ENCODE data around the gene GALK2.
A peak's percentile ranks its signal among the peaks of the same experiment; 100 is the strongest.

Gene GALK2

GRCh38 chr15:49282366-49282765 is 112.3 kb downstream of the GALK2 start:
- no peak for DNase-seq (ENCODE audit: low spot score)

GRCh38 chr15:49286649-49287404 is 116.8 kb downstream of the GALK2 start:
- DNase-seq (ENCODE audit: low spot score), result no peak

- DNase-seq (ENCODE audit: low spot score), result no peak
These were observed 117.4 kb downstream of the GALK2 start for GRCh38 chr15:49287481-49287880.

GRCh38 chr15:49288391-49288790 is 118.3 kb downstream of the GALK2 start:
- peak; percentile 5 for DNase-seq (ENCODE audit: low spot score)

GRCh38 chr15:49290191-49290590 is 120.1 kb downstream of the GALK2 start:
- DNase-seq (ENCODE audit: low spot score), result no peak

GRCh38 chr15:49293941-49294340 is 123.9 kb downstream of the GALK2 start:
- DNase-seq (ENCODE audit: low spot score), result no peak

- no peak for DNase-seq (ENCODE audit: low spot score)
These were observed 126.2 kb downstream of the GALK2 start for GRCh38 chr15:49296258-49296657.

- DNase-seq (ENCODE audit: low spot score), result no peak
These were observed 127.5 kb downstream of the GALK2 start for GRCh38 chr15:49297584-49297983.

GRCh38 chr15:49300856-49301255 is 130.8 kb downstream of the GALK2 start:
- DNase-seq (ENCODE audit: low spot score), result no peak

GRCh38 chr15:49301562-49301961 is 131.5 kb downstream of the GALK2 start:
- no peak for DNase-seq (ENCODE audit: low spot score)

GRCh38 chr15:49303003-49303402 is 133.0 kb downstream of the GALK2 start:
- no peak for DNase-seq (ENCODE audit: low spot score)

GRCh38 chr15:49306551-49306950 is 136.5 kb downstream of the GALK2 start:
- DNase-seq (ENCODE audit: low spot score), result no peak

- no peak for DNase-seq (ENCODE audit: low spot score)
These were observed 138.6 kb downstream of the GALK2 start for GRCh38 chr15:49308686-49309085.

- DNase-seq (ENCODE audit: low spot score), result no peak
These were observed 139.8 kb downstream of the GALK2 start for GRCh38 chr15:49309889-49310288.

GRCh38 chr15:49313650-49314049 is 143.6 kb downstream of the GALK2 start:
- no peak for DNase-seq (ENCODE audit: low spot score)

GRCh38 chr15:49314716-49315115 is 144.7 kb downstream of the GALK2 start:
- peak; percentile 47 for DNase-seq (ENCODE audit: low spot score)

GRCh38 chr15:49315391-49315823 is 145.4 kb downstream of the GALK2 start:
- peak; percentile 71 for DNase-seq (ENCODE audit: low spot score)

- DNase-seq (ENCODE audit: low spot score), result no peak
These were observed 150.3 kb downstream of the GALK2 start for GRCh38 chr15:49320351-49320750.

- DNase-seq (ENCODE audit: low spot score), result no peak
These were observed 153.2 kb downstream of the GALK2 start for GRCh38 chr15:49323207-49323606.

GRCh38 chr15:49327927-49328326 is 157.9 kb downstream of the GALK2 start:
- no peak for DNase-seq (ENCODE audit: low spot score)

- no peak for DNase-seq (ENCODE audit: low spot score)
These were observed 158.9 kb downstream of the GALK2 start for GRCh38 chr15:49328941-49329340.

- no peak for DNase-seq (ENCODE audit: low spot score)
These were observed 160.1 kb downstream of the GALK2 start for GRCh38 chr15:49330166-49330565.

GRCh38 chr15:49331442-49331841 is 161.4 kb downstream of the GALK2 start:
- DNase-seq (ENCODE audit: low spot score), result no peak

GRCh38 chr15:49331951-49332350 is 161.9 kb downstream of the GALK2 start:
- DNase-seq (ENCODE audit: low spot score), result no peak

Data from cerebellar cortex (tissue), 1 donor.